Breast epithelium (tissue), 4 donors: ENCODE data around the gene HHLA2. TPM values are rescaled to one million over a fixed set of nuclear protein-coding genes. Genes with fewer than 3 reads are reported as not detected.

Experiments used
- DNase-seq, 2 donors: peaks; one replicate each; pipeline ENCODE4 v3.0.0-alpha.2; 2019; ENCODE audit warnings: low spot score in 2 of 2
- H3K27ac ChIP-seq, 2 donors: fragments of 200-600 bp; sonication (generic) in 1 of 2; one replicate each; pipeline ENCODE4 v1.5.1; 2016 to 2019; ENCODE audit warnings: mild to moderate bottlenecking in 1 of 2
- H3K27me3 ChIP-seq, 2 donors: fragments of 200-600 bp; sonication (generic) in 1 of 2; one replicate each; pipeline versions ENCODE4 v1.5.1 to v1.6.0; 2017 to 2019; ENCODE audit warnings: control low read depth in 1 of 2, mild to moderate bottlenecking in 1 of 2
- H3K36me3 ChIP-seq: fragments of 200-600 bp; one replicate; pipeline ENCODE4 v1.5.1; 2019
- H3K4me1 ChIP-seq, 2 donors: fragments of 200-600 bp; sonication (generic); one replicate each; pipeline ENCODE4 v1.5.1; 2016 to 2019; ENCODE audit warnings: control low read depth in 1 of 2
- H3K4me3 ChIP-seq, 3 donors: fragments of 200-600 bp; sonication (generic); 1 replicate in 2 of 3; 2 replicates in 1 of 3; pipeline ENCODE4 v1.5.1; 2016 to 2019; ENCODE audit warnings: mild to moderate bottlenecking in 3 of 3, moderate library complexity in 2 of 3
- H3K9me3 ChIP-seq, 2 donors: fragments of 200-600 bp; sonication (generic) in 1 of 2; one replicate each; pipeline ENCODE4 v1.5.1; 2016 to 2019; ENCODE audit warnings: control low read depth in 1 of 2
- POLR2A ChIP-seq: fragments of 450-650 bp; IDR thresholded peaks from one replicate; pipeline ENCODE4 v1.6.1; 2016; ENCODE audit warnings: antibody characterized with exemption, mild to moderate bottlenecking, moderate library complexity
- POLR2AphosphoS5 ChIP-seq, 3 donors: sonication (generic); formaldehyde crosslinking; IDR thresholded peaks; one replicate each; pipeline ENCODE4 v1.6.1; 2017; ENCODE audit warnings: antibody characterized with exemption in 3 of 3
- intact Hi-C: fragments of 100-400 bp; cut with DNase I; formaldehyde crosslinking; loops from one replicate; pipeline ENCODE4 v1.15.1; 2023; ENCODE audit warnings: low total_unique reads
- total RNA-seq, 3 donors: library from RNA; depleted of rRNA; stranded (reverse); fragments of >200 nt; gene quantifications; one replicate each; pipeline ENCODE4 v1.1.0, GENCODE V29; 2016
- TF ChIP-seq, protein P1 (sequence below), 3 donors: fragments of 450-650 bp; IDR thresholded peaks; one replicate each; pipeline ENCODE4 v1.5.1; 2016 to 2017; ENCODE audit warnings: antibody characterized with exemption in 3 of 3, mild to moderate bottlenecking in 3 of 3, moderate library complexity in 3 of 3

HHLA2 gene
- total RNA-seq, 3 donors from 2014 or later: 1.6 TPM; not detected in 2

DNA sequence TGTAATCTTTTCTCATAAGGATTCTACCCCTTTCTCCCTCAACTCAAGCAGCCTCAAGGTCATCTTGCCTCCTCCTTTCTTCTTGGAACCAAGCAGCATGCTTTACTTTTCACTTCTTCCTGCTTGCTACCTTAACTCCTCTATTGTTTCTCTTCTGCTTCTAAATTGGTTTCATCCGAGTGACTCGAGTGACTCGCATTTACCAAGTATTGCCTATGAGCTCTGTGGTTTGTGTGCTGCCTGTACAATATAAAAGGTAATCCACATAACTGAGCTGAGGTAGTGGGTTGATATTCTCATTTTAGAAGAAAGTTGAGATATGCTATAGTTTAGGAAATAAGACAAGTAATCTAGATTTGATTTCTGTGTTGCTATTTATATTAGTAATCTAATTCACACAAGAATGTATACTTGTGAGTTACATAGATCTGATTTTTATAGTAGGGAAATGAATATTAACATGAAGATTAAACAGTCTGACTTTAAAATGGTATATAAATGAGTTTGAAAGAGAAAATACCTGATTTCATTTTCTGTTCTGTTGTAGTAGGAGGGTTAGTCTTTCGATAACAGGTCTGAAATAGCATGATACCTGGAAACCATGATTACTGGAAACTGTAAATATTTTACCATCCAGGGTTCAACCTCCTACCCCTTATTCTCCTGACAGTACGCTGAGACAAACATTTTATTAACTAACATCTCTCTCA lies 5.5 kb downstream of the HHLA2 start:
- Histone ChIP-seq H3K36me3 (no peaks in the 10 kb centered on the region), H3K4me3 (no peak overlapping the region), H3K4me1 (no peaks in the 10 kb centered on the region), H3K27ac (no peak overlapping the region), H3K9me3 (no peaks in the 10 kb centered on the region), H3K27me3 (no peaks in the 10 kb centered on the region)
- intact Hi-C loops: no loop called here
- TF ChIP-seq POLR2A (no peak), POLR2AphosphoS5 (IDR thresholded peaks at IDR 0.05) (no peak)
- DNase-seq: no peak

DNA sequence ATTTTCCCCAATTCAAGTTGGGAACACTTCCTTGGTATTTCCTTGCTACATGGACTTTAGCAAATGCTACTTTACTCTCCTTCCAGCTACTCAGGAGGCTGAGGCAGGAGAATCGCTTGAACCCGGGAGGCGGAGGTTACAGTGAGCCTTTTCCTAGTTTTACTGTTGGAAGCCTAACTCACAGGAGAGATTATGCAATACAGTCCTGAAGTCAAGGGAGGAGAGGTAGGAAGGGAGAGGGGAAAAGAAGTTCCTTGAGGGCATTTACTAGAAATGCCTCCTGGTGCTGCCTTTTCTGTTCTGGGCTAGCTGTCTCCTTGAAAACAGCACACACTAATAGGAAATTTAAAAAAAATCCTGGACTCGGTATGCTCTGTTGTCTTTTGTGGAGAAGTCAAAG lies 6.2 kb downstream of the HHLA2 start:
- intact Hi-C loops: no loop called here

DNA sequence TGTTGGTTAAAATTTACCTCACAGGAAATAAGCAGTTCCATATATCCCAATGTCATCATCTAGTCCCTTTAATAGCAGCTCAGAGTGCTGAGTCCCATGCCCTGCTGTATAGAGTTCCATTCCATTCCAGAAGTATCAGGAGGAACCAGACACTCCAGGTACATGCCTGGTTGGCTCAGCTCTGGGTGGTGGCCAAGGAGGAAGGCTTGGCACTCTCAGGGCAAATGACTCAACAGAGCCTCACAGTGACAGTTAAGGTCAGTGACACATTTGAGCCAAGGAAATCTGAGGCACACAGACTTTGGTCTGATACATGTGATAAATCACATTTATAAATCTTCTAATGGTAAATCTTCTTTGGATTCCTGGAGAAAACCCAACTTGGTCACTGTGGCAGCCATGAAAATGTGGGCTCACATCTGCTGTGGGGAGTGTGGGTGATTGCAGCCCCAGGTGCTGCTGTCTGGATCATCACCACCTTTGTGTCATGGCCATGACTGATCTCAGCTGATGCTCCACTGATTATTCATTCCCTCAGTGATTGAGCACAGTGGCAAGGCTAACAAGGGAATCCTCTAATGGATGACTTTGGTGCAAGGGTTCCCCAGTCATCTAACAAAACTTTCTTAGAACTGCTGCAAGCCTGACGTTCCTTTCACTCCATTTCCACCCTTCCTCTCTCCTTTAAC lies 9.3 kb downstream of the HHLA2 start:
- no peak overlapping the region for H3K4me3 ChIP-seq
- intact Hi-C loops: no loop called here
- peak; percentile 44 to 58 for DNase-seq
- H3K27ac ChIP-seq: no peak overlapping the region
- TF ChIP-seq, protein P1, sequence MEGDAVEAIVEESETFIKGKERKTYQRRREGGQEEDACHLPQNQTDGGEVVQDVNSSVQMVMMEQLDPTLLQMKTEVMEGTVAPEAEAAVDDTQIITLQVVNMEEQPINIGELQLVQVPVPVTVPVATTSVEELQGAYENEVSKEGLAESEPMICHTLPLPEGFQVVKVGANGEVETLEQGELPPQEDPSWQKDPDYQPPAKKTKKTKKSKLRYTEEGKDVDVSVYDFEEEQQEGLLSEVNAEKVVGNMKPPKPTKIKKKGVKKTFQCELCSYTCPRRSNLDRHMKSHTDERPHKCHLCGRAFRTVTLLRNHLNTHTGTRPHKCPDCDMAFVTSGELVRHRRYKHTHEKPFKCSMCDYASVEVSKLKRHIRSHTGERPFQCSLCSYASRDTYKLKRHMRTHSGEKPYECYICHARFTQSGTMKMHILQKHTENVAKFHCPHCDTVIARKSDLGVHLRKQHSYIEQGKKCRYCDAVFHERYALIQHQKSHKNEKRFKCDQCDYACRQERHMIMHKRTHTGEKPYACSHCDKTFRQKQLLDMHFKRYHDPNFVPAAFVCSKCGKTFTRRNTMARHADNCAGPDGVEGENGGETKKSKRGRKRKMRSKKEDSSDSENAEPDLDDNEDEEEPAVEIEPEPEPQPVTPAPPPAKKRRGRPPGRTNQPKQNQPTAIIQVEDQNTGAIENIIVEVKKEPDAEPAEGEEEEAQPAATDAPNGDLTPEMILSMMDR (IDR thresholded peaks at IDR 0.05): no peak
- no peak for TF ChIP-seq POLR2AphosphoS5 (IDR thresholded peaks at IDR 0.05)
- no peak for TF ChIP-seq POLR2A
- peaks cover 0 to 6% of the 10 kb centered on the region in 2 donors for H3K9me3 ChIP-seq
- H3K36me3 ChIP-seq: no peaks in the 10 kb centered on the region
- no peaks in the 10 kb centered on the region for H3K27me3 ChIP-seq
- H3K4me1 ChIP-seq: no peaks in the 10 kb centered on the region

More for the DNA sequence above, 6.2 kb downstream of the HHLA2 start:
- H3K27ac ChIP-seq: no peak overlapping the region
- DNase-seq: no peak
- no peaks in the 10 kb centered on the region for H3K27me3 ChIP-seq
- H3K9me3 ChIP-seq: no peaks in the 10 kb centered on the region
- H3K4me3 ChIP-seq: no peak overlapping the region
- no peak for TF ChIP-seq POLR2A
- no peak for TF ChIP-seq POLR2AphosphoS5 (IDR thresholded peaks at IDR 0.05)
- H3K4me1 ChIP-seq: no peaks in the 10 kb centered on the region
- H3K36me3 ChIP-seq: no peaks in the 10 kb centered on the region

DNA sequence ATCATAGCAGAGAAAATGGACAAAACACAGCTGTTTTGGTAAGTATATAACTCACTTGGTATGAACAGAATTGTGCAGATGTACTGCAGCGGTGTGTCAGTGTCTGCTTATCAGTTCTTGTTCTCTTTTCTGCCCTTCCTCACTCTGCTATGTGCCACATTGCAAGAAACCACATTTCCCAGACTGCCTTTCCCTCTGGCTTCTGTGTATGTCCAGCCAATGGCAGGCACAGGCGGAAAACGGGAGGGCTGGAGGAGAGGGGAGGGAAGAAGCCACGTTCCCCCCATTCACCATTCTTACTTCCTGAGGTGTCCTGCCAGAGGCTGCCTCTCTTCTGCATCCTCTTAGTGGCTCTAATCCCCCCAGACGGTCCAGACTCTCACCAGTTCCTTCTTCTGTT lies 15.4 kb downstream of the HHLA2 start:
- H3K27ac ChIP-seq: no peak overlapping the region
- H3K27me3 ChIP-seq: no peaks in the 10 kb centered on the region
- DNase-seq: no peak
- peaks cover 0 to 6% of the 10 kb centered on the region in 2 donors for H3K9me3 ChIP-seq
- H3K36me3 ChIP-seq: no peaks in the 10 kb centered on the region
- intact Hi-C loops: no loop called here
- H3K4me1 ChIP-seq: no peaks in the 10 kb centered on the region
- H3K4me3 ChIP-seq: no peak overlapping the region
- TF ChIP-seq, protein P1 (IDR thresholded peaks at IDR 0.05): no peak
- TF ChIP-seq POLR2AphosphoS5 (IDR thresholded peaks at IDR 0.05): no peak
- TF ChIP-seq POLR2A: no peak

DNA sequence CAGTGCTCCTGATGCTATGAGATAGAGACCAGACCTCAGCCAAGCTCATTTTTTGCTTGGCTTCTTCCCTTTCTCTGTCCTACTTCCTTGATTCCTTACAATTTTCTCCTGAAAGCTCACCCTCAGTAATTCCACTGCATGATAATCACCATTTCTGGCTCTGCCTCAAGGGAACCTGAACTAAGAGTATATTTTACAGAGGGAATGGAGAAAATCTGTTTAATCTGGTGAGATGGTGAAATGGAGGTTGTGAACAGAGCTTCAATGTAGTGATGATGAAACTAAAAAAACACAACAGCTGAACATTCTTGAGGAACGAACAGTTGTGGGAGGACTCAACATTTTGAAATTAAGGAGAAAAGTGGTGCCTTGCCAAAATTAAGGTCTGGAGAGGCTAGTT lies 16.3 kb downstream of the HHLA2 start:
- H3K27me3 ChIP-seq: no peaks in the 10 kb centered on the region
- H3K4me3 ChIP-seq: no peak overlapping the region
- no peaks in the 10 kb centered on the region for H3K36me3 ChIP-seq
- TF ChIP-seq POLR2AphosphoS5 (IDR thresholded peaks at IDR 0.05) (no peak), POLR2A (no peak)
- TF ChIP-seq, protein P1 (IDR thresholded peaks at IDR 0.05): no peak
- peaks cover 0 to 6% of the 10 kb centered on the region in 2 donors for H3K9me3 ChIP-seq
- no peak overlapping the region for H3K27ac ChIP-seq
- no peak for DNase-seq
- intact Hi-C loops: no loop called here
- no peaks in the 10 kb centered on the region for H3K4me1 ChIP-seq

DNA sequence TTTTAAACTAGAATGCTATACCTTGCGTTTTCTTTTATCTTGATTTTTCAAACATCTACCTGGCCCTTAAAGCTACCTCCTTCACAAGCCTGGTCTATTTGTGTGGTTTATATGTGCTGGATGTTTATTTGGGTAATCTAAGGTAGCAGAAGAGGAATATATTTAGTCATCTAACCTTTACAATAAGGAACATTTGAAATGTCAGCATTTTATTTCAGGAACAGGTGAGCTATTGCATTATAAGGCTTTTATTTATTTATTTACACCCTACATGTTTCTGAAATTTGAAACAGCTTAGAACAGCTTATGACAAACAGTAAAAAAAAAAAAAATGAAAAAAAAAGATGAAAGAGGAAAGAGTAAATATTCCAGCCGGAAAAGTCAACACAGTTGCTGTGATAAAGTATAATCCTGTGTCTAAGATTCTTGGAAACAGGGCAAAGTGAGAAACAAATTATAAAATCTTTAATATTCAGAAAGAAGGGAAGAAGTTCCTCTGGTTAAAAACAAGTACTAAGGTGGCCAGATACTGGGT lies 19.5 kb downstream of the HHLA2 start:
- H3K9me3 ChIP-seq: no peaks in the 10 kb centered on the region
- no peak overlapping the region for H3K4me3 ChIP-seq
- H3K36me3 ChIP-seq: no peaks in the 10 kb centered on the region
- intact Hi-C loops: no loop called here
- TF ChIP-seq POLR2A: no peak
- no peak for TF ChIP-seq POLR2AphosphoS5 (IDR thresholded peaks at IDR 0.05)
- TF ChIP-seq, protein P1 (IDR thresholded peaks at IDR 0.05): no peak
- peaks cover 0 to 5% of the 10 kb centered on the region in 2 donors for H3K4me1 ChIP-seq
- no peak overlapping the region for H3K27ac ChIP-seq
- DNase-seq: no peak
- H3K27me3 ChIP-seq: no peaks in the 10 kb centered on the region
